ENCODE data around the gene HCAR2. TPM values are rescaled to one million over a fixed set of nuclear protein-coding genes. Genes with fewer than 3 reads are reported as not detected.
"Not testable (repeated sequence)": the region's sequence is repeated elsewhere in the genome, so short reads cannot be mapped to it uniquely, and the experiment has no call there.

HCAR2 gene
- polyA plus RNA-seq, 1 donor = 2.6 TPM

- H3K4me3 ChIP-seq (ENCODE audit: low read length); H3K9me3 ChIP-seq (ENCODE audit: control insufficient read depth, low read depth, low read length): not testable (repeated sequence)
- no CpG with 5 or more reads among the region's 6 CpGs for WGBS (ENCODE audit: insufficient coverage, low lambda C conversion rate)
Measured at GRCh38 chr12:122715211-122715610, 12.1 kb upstream of the HCAR2 start.

DNA sequence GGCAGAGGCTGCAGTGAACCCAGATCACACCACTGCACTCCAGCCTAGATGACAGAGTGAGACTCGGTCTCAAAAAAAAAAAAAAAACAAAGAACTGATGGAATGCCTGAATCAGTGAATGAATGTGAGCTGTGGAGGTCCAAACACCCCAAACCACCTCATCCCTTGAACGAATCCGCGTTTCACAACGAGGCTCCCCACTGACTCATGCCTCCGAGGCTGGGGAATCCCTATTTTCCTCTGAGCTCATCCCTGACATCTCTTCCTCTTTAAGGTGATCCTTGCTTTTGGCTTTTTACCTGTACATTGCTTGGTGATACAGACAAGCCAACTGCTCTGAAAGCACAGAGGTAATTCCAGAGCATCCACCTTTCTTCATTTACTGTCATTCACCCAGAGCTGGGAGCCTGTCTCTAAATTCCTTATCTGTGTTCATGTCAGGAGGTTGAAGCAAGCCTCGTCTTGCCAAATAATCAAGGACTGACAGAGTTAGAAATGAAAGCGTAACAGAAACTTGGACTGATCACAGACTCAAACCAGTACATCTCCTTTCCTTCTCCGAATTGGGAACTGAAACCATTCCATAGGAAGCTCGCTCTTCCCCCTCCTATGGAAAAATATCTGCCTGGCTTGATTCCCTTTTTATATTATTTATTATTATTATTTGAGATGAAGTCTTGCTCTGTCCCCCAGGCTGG, 10.5 kb upstream of the HCAR2 start:
- not testable (repeated sequence) for DNase-seq; H3K27ac ChIP-seq (ENCODE audit: low read length); H3K9me3 ChIP-seq (ENCODE audit: control insufficient read depth, low read depth, low read length); H3K4me3 ChIP-seq (ENCODE audit: low read length); H3K4me1 ChIP-seq (ENCODE audit: control insufficient read depth, insufficient read depth, low read length); H3K36me3 ChIP-seq (ENCODE audit: control insufficient read depth, insufficient read depth, low read length); H3K27me3 ChIP-seq (ENCODE audit: control insufficient read depth, insufficient read depth, low read length)
- no CpG with 5 or more reads among the region's 10 CpGs for WGBS (ENCODE audit: insufficient coverage, low lambda C conversion rate)

More at GRCh38 chr12:122715211-122715610, 12.1 kb upstream of the HCAR2 start:
- H3K27me3 ChIP-seq (ENCODE audit: control insufficient read depth, insufficient read depth, low read length); H3K4me1 ChIP-seq (ENCODE audit: control insufficient read depth, insufficient read depth, low read length); H3K36me3 ChIP-seq (ENCODE audit: control insufficient read depth, insufficient read depth, low read length); DNase-seq; H3K27ac ChIP-seq (ENCODE audit: low read length): not testable (repeated sequence)

DNA sequence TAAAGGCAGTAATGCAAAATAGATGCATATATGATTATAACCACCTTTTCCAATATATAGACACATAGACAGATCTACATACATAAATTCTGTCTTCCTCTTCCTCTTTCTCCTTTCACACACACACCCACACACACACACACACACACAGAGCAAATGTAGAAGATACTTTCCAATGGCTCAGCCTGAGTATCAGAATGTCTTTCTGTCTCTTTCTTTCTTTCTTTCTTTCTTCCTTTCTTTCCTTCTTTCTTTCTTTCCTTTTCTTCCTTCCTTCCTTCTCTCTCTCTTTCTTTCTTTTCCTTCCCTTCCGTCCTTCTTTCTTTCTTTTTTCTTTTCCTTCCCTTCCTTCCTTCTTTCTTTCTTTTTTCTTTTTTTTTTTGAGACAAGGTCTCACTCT, 8.1 kb upstream of the HCAR2 start:
- H3K4me3 ChIP-seq (ENCODE audit: low read length); H3K27ac ChIP-seq (ENCODE audit: low read length); H3K36me3 ChIP-seq (ENCODE audit: control insufficient read depth, insufficient read depth, low read length); DNase-seq; H3K27me3 ChIP-seq (ENCODE audit: control insufficient read depth, insufficient read depth, low read length); H3K9me3 ChIP-seq (ENCODE audit: control insufficient read depth, low read depth, low read length); H3K4me1 ChIP-seq (ENCODE audit: control insufficient read depth, insufficient read depth, low read length): not testable (repeated sequence)
- 100% methylated on average over 1 of the region's 1 CpG for WGBS (ENCODE audit: insufficient coverage, low lambda C conversion rate)

- H3K27ac ChIP-seq (ENCODE audit: low read length); H3K9me3 ChIP-seq (ENCODE audit: control insufficient read depth, low read depth, low read length); H3K4me1 ChIP-seq (ENCODE audit: control insufficient read depth, insufficient read depth, low read length); H3K27me3 ChIP-seq (ENCODE audit: control insufficient read depth, insufficient read depth, low read length); H3K4me3 ChIP-seq (ENCODE audit: low read length); H3K36me3 ChIP-seq (ENCODE audit: control insufficient read depth, insufficient read depth, low read length); DNase-seq: not testable (repeated sequence)
- no CpG with 5 or more reads among the region's 2 CpGs for WGBS (ENCODE audit: insufficient coverage, low lambda C conversion rate)
Measured at GRCh38 chr12:122710341-122710740, 7.2 kb upstream of the HCAR2 start.

GRCh38 chr12:122709287-122709686, 6.1 kb upstream of the HCAR2 start:
- DNase-seq; H3K27me3 ChIP-seq (ENCODE audit: control insufficient read depth, insufficient read depth, low read length); H3K27ac ChIP-seq (ENCODE audit: low read length); H3K4me1 ChIP-seq (ENCODE audit: control insufficient read depth, insufficient read depth, low read length); H3K4me3 ChIP-seq (ENCODE audit: low read length); H3K9me3 ChIP-seq (ENCODE audit: control insufficient read depth, low read depth, low read length); H3K36me3 ChIP-seq (ENCODE audit: control insufficient read depth, insufficient read depth, low read length): not testable (repeated sequence)
- no CpG with 5 or more reads among the region's 3 CpGs for WGBS (ENCODE audit: insufficient coverage, low lambda C conversion rate)

DNA sequence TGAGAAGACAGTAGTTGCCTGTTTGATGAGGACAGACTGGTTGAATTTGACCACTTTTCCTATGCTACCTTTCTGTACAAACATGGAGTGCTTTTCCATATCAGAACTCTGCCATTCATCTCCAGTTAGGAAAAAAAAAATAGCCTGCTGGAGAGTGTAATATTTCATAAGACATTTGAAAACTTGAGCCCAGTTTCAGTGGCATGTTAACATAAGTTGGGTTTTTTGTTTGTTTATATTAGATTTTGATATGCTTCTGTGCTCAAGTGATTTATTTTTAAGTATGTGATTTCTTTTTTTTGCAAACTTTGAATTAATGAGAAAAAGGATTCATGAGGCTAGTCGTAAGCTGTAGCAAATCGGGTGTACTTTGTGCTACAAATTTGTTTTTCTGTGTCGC, 684 bp upstream of the HCAR2 start:
- not testable (repeated sequence) for H3K9me3 ChIP-seq (ENCODE audit: control insufficient read depth, low read depth, low read length); DNase-seq; H3K4me3 ChIP-seq (ENCODE audit: low read length); H3K27ac ChIP-seq (ENCODE audit: low read length); H3K36me3 ChIP-seq (ENCODE audit: control insufficient read depth, insufficient read depth, low read length); H3K27me3 ChIP-seq (ENCODE audit: control insufficient read depth, insufficient read depth, low read length); H3K4me1 ChIP-seq (ENCODE audit: control insufficient read depth, insufficient read depth, low read length)
- WGBS (ENCODE audit: insufficient coverage, low lambda C conversion rate) = no CpG with 5 or more reads among the region's 3 CpGs

GRCh38 chr12:122701481-122701880, 1.7 kb downstream of the HCAR2 start:
- H3K4me1 ChIP-seq (ENCODE audit: control insufficient read depth, insufficient read depth, low read length); H3K9me3 ChIP-seq (ENCODE audit: control insufficient read depth, low read depth, low read length); DNase-seq; H3K27me3 ChIP-seq (ENCODE audit: control insufficient read depth, insufficient read depth, low read length); H3K27ac ChIP-seq (ENCODE audit: low read length); H3K4me3 ChIP-seq (ENCODE audit: low read length); H3K36me3 ChIP-seq (ENCODE audit: control insufficient read depth, insufficient read depth, low read length): not testable (repeated sequence)
- no CpG with 5 or more reads among the region's 4 CpGs for WGBS (ENCODE audit: insufficient coverage, low lambda C conversion rate)

DNA sequence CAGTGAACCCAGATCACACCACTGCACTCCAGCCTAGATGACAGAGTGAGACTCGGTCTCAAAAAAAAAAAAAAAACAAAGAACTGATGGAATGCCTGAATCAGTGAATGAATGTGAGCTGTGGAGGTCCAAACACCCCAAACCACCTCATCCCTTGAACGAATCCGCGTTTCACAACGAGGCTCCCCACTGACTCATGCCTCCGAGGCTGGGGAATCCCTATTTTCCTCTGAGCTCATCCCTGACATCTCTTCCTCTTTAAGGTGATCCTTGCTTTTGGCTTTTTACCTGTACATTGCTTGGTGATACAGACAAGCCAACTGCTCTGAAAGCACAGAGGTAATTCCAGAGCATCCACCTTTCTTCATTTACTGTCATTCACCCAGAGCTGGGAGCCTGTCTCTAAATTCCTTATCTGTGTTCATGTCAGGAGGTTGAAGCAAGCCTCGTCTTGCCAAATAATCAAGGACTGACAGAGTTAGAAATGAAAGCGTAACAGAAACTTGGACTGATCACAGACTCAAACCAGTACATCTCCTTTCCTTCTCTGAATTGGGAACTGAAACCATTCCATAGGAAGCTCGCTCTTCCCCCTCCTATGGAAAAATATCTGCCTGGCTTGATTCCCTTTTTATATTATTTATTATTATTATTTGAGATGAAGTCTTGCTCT, 3.0 kb downstream of the HCAR2 start:
- DNase-seq; H3K4me1 ChIP-seq (ENCODE audit: control insufficient read depth, insufficient read depth, low read length); H3K36me3 ChIP-seq (ENCODE audit: control insufficient read depth, insufficient read depth, low read length); H3K27me3 ChIP-seq (ENCODE audit: control insufficient read depth, insufficient read depth, low read length); H3K27ac ChIP-seq (ENCODE audit: low read length); H3K4me3 ChIP-seq (ENCODE audit: low read length); H3K9me3 ChIP-seq (ENCODE audit: control insufficient read depth, low read depth, low read length): not testable (repeated sequence)
- WGBS (ENCODE audit: insufficient coverage, low lambda C conversion rate) = no CpG with 5 or more reads among the region's 9 CpGs

DNA sequence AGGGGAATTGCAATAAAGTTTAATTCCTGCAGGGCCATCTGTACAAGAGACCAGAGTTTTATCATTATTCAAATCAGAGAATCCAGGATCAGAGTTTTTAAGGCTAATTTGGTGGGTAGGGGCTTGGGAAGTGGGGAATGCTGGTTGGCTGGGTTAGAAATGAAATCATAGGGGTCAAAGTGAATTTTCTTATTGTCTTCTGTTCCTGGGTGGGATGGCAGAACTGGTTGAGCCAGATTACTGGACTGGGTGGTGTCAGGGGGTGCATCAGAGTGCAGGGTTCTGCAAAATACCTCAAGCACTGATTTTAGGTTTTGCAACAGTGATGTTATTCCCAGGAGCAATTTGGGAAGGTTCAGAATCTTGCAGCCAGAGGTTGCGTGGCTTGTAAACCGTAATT, 6.2 kb downstream of the HCAR2 start:
- not testable (repeated sequence) for H3K9me3 ChIP-seq (ENCODE audit: control insufficient read depth, low read depth, low read length); H3K27me3 ChIP-seq (ENCODE audit: control insufficient read depth, insufficient read depth, low read length); H3K4me3 ChIP-seq (ENCODE audit: low read length); H3K27ac ChIP-seq (ENCODE audit: low read length); DNase-seq; H3K4me1 ChIP-seq (ENCODE audit: control insufficient read depth, insufficient read depth, low read length); H3K36me3 ChIP-seq (ENCODE audit: control insufficient read depth, insufficient read depth, low read length)
- WGBS (ENCODE audit: insufficient coverage, low lambda C conversion rate) = no CpG with 5 or more reads among the region's 2 CpGs

DNA sequence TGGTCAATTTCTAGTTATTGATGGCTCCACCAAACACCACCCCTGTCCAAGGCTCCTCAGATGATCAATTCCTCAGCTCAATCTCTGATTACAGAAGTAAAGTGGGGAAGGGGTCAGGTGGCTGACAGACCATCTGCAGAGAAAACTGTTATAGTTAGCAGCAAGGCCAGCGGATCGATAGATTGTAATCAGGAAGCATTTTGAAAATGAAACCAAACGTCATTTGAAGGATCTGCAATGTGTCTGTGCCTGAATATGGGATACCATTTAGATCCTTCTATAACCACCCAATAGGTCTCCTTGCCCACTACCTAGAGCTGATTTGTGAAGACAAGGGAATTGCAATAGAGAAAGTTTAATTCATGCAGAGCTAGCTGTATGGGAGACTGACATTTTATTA, 11.6 kb downstream of the HCAR2 start:
- WGBS (ENCODE audit: insufficient coverage, low lambda C conversion rate) = no CpG with 5 or more reads among the region's 3 CpGs
- H3K4me1 ChIP-seq (ENCODE audit: control insufficient read depth, insufficient read depth, low read length) = no peaks in the 10 kb centered on the region
- no peak overlapping the region for H3K27ac ChIP-seq (ENCODE audit: low read length)
- H3K4me3 ChIP-seq (ENCODE audit: low read length) = no peak overlapping the region
- H3K9me3 ChIP-seq (ENCODE audit: control insufficient read depth, low read depth, low read length) = no peaks in the 10 kb centered on the region
- H3K36me3 ChIP-seq (ENCODE audit: control insufficient read depth, insufficient read depth, low read length) = no peaks in the 10 kb centered on the region
- DNase-seq = no peak
- no peaks in the 10 kb centered on the region for H3K27me3 ChIP-seq (ENCODE audit: control insufficient read depth, insufficient read depth, low read length)

DNA sequence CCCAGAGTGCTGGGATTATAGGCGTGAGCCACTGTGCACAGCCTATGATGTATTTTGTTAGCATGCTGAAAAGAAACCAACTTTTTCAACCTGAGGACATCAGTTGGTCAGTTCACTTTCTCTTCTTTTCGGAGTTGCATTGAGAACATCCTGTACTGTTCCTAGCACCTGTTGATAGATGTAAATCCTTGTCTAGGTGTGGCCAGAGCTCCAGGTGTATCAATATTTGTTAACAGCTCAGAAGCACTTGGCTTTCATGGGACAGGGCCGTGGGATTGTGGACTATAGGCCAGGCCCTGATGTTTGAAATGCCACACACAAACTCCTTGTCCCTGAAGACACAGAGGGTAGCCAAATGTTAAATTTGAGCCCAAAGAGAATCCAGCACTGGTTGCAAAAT, 14.9 kb downstream of the HCAR2 start:
- H3K4me1 ChIP-seq (ENCODE audit: control insufficient read depth, insufficient read depth, low read length) = no peaks in the 10 kb centered on the region
- H3K36me3 ChIP-seq (ENCODE audit: control insufficient read depth, insufficient read depth, low read length) = no peaks in the 10 kb centered on the region
- H3K27me3 ChIP-seq (ENCODE audit: control insufficient read depth, insufficient read depth, low read length) = no peaks in the 10 kb centered on the region
- H3K9me3 ChIP-seq (ENCODE audit: control insufficient read depth, low read depth, low read length) = no peaks in the 10 kb centered on the region
- peak in 1 of 2 donors; percentile 6 for DNase-seq
- no peak overlapping the region for H3K27ac ChIP-seq (ENCODE audit: low read length)
- no peak overlapping the region for H3K4me3 ChIP-seq (ENCODE audit: low read length)
- no CpG with 5 or more reads among the region's 3 CpGs for WGBS (ENCODE audit: insufficient coverage, low lambda C conversion rate)
